Progenitor cell of endocrine pancreas (in vitro differentiated cells): ENCODE results near the gene PDCD4. TPM values are rescaled to one million over a fixed set of nuclear protein-coding genes. Genes with fewer than 3 reads are reported as not detected.

Experiments used
- DNase-seq: peaks from one replicate; pipeline ENCODE4 v3.0.0; 2021; ENCODE audit warnings: low spot score; ENCODE audit not compliant: unreplicated experiment
- H3K27ac Mint-ChIP-seq: 2 replicates; pipeline ENCODE4 v1.8.0; 2021; ENCODE audit warnings: mild to moderate bottlenecking, moderate library complexity, mixed read lengths
- H3K27me3 Mint-ChIP-seq: 2 replicates; pipeline ENCODE4 v1.8.0; 2021; ENCODE audit warnings: mixed read lengths
- H3K36me3 Mint-ChIP-seq: 2 replicates; pipeline ENCODE4 v1.8.0; 2022; ENCODE audit warnings: mixed read lengths; ENCODE audit not compliant: insufficient read depth
- H3K4me1 Mint-ChIP-seq: 2 replicates; pipeline ENCODE4 v1.8.0; 2021; ENCODE audit warnings: low read depth, mixed read lengths
- H3K4me3 Mint-ChIP-seq: 2 replicates; pipeline ENCODE4 v1.8.0; 2021; ENCODE audit warnings: low read depth, mild to moderate bottlenecking, moderate library complexity, mixed read lengths
- H3K9me3 Mint-ChIP-seq: 2 replicates; pipeline ENCODE4 v1.8.0; 2021; ENCODE audit warnings: low read depth, mixed read lengths
- total RNA-seq: library from RNA; stranded (reverse); gene quantifications from 2 replicates; pipeline ENCODE4 v1.2.1, GENCODE V29; 2021
- TF ChIP-seq, protein P1 (sequence below): fragments of 200-600 bp; sonication (generic); IDR thresholded peaks from one replicate; pipeline ENCODE4 v1.5.0; 2021; ENCODE audit warnings: antibody characterized with exemption, mild to moderate bottlenecking; ENCODE audit not compliant: unreplicated experiment

Gene PDCD4
- total RNA-seq, 1 donor from 2014 or later = 172 TPM

DNA sequence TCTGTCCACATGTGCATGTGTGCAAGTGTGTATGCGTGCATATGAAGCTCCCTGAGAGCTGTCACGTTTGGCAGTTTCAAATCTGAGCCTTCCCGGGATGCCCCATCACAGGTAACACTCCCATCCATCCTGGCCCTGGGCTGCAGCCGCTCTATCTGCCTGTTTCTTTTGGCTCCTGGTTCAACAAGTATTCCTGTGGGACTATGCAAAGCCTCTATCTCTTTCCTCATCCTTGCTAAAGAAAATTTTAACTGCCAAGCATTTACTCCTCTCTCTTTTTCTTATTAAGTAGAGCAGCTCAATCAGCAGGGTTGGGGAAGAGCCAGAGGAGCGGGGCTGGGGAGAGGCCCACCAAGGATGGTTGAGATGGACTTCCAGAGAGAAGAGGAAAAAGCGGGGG lies 24.4 kb upstream of the PDCD4 start:
- no peaks in the 10 kb centered on the region for H3K36me3 Mint-ChIP-seq
- no peak overlapping the region for H3K4me3 Mint-ChIP-seq
- H3K4me1 Mint-ChIP-seq = peaks cover 63% of the 10 kb centered on the region
- DNase-seq = no peak
- TF ChIP-seq, protein P1, sequence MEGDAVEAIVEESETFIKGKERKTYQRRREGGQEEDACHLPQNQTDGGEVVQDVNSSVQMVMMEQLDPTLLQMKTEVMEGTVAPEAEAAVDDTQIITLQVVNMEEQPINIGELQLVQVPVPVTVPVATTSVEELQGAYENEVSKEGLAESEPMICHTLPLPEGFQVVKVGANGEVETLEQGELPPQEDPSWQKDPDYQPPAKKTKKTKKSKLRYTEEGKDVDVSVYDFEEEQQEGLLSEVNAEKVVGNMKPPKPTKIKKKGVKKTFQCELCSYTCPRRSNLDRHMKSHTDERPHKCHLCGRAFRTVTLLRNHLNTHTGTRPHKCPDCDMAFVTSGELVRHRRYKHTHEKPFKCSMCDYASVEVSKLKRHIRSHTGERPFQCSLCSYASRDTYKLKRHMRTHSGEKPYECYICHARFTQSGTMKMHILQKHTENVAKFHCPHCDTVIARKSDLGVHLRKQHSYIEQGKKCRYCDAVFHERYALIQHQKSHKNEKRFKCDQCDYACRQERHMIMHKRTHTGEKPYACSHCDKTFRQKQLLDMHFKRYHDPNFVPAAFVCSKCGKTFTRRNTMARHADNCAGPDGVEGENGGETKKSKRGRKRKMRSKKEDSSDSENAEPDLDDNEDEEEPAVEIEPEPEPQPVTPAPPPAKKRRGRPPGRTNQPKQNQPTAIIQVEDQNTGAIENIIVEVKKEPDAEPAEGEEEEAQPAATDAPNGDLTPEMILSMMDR = no peak
- H3K9me3 Mint-ChIP-seq = no peaks in the 10 kb centered on the region
- H3K27me3 Mint-ChIP-seq = no peaks in the 10 kb centered on the region
- H3K27ac Mint-ChIP-seq = peak overlapping the region; percentile 71

DNA sequence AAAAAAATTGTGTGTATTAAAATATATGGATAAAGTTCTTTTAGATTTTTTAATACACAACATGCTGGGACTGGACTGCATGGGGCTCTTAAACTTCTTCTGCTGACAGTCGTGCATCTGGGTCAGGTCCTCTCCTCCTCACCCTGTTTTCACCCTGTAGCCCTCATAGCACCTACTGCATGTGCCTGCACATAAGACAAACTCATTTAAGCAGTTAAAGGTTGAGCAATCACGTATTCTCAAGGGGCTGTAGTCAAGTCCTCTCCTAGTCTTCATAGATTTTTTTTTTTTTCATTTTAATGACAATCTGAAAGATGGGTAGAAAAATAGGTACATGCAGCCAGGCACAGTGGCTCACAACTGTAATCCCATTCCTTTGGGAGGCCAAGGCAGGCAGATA lies 23.6 kb upstream of the PDCD4 start:
- no peaks in the 10 kb centered on the region for H3K27me3 Mint-ChIP-seq
- H3K36me3 Mint-ChIP-seq = no peaks in the 10 kb centered on the region
- H3K27ac Mint-ChIP-seq = no peak overlapping the region
- TF ChIP-seq, protein P1 = no peak
- no peaks in the 10 kb centered on the region for H3K9me3 Mint-ChIP-seq
- no peak for DNase-seq
- H3K4me3 Mint-ChIP-seq = no peak overlapping the region
- H3K4me1 Mint-ChIP-seq = peaks cover 59% of the 10 kb centered on the region

DNA sequence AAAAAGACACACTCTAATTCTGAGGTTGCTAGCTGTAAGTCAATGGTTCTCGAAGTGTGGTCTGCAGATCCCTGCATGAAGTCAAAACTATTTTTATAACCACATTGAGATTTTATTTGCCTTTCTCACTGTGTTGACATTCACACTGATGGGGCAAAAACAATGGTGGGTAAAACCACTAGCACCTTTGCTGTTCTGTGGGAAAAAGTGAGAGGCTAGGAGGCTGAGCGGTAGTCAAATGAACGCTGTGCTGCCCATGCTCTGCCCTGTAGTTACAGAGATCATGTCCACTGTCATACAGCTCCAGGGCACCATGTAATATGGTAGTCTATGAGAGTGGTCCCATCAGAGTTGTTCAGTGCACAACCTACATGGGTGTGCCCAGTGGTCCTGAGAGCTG lies 21.6 kb upstream of the PDCD4 start:
- H3K36me3 Mint-ChIP-seq = no peaks in the 10 kb centered on the region
- no peak overlapping the region for H3K4me3 Mint-ChIP-seq
- H3K27ac Mint-ChIP-seq = no peak overlapping the region
- TF ChIP-seq, protein P1 = no peak
- H3K4me1 Mint-ChIP-seq = peaks cover 48% of the 10 kb centered on the region
- H3K9me3 Mint-ChIP-seq = no peaks in the 10 kb centered on the region
- no peak for DNase-seq
- H3K27me3 Mint-ChIP-seq = peaks cover 4% of the 10 kb centered on the region

DNA sequence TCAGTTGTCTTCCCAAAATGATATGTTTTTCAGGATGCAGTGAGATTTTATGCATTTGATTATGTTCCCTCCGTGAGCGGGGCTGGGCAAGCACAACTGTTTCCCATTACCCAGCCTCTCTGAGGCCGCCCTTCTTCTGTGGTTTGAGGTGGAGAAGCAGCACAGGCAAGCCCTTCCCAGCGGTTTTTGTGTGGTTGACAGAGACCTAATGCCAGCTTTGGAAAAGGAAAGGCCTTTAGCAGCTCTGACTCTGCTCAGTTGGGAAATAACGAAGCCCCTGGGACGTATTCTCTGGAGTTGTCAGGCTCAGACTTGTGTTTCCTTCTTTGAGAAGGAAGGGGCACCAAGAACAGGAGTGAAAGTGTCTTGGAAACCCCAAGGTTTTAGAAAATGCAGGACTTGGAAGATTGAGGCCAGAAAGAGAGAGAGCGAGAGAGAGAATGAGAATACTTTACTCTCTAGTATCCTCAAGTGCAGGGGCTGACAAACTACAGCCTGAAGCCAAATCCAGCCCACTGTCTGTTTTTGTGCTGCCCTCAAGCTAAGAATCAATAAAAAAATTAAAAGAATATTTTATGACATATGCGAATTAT lies 20.6 kb upstream of the PDCD4 start:
- Mint-ChIP-seq H3K4me3 (no peak overlapping the region), H3K27me3 (peaks cover 4% of the 10 kb centered on the region), H3K4me1 (peaks cover 39% of the 10 kb centered on the region), H3K27ac (no peak overlapping the region), H3K9me3 (no peaks in the 10 kb centered on the region), H3K36me3 (no peaks in the 10 kb centered on the region)
- TF ChIP-seq, protein P1 = no peak
- DNase-seq = no peak

DNA sequence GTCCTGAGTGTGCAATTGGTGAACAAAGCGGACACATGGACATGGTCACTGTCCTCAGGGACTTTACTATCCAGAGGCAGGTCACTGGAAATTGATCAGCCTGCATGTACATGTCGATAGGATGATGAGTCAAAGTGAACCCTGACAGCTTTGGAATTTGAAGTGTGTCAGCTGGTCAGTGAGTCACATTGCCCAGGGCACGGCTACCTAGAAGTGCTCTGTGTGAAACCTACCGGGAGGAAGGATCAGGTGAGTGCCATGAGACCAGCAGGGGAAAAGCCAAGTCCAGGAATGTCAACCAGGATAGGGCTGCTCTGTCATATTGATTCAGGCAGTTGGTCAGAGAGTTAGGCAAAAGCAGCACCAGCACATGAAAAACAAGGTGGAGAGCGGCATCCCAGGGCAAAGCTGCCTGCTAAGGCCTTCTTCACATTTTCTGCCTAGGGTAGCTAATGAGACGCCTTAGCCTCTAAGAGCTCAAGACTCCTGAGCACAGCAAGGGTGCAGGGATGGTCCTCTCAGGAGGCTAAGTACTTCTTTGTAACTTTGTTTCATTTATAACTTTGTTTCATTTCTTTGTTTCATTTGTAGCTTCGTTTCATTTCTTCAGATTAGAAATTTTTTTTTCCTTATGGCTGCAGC lies 19.4 kb upstream of the PDCD4 start:
- Mint-ChIP-seq H3K27me3 (peaks cover 4% of the 10 kb centered on the region), H3K4me3 (no peak overlapping the region), H3K36me3 (no peaks in the 10 kb centered on the region)

More for the DNA sequence above, 19.4 kb upstream of the PDCD4 start:
- Mint-ChIP-seq H3K27ac (no peak overlapping the region), H3K4me1 (peaks cover 30% of the 10 kb centered on the region), H3K9me3 (no peaks in the 10 kb centered on the region)
- TF ChIP-seq, protein P1 = no peak
- DNase-seq = no peak
